Activated T-helper 1 cell treated with anti-CD3 and anti-CD28 coated beads, Interleukin-2, amount 50 U/mL, for 16 hours (primary cell): ENCODE results near the gene SUPT3H.

ENCODE experiments used
- DNase-seq, 2 donors: peaks; one replicate each; pipeline ENCODE4 v3.0.0-alpha.2; 2020; ENCODE audit warnings: low read depth in 1 of 2, low spot score in 1 of 2

Gene SUPT3H

DNA sequence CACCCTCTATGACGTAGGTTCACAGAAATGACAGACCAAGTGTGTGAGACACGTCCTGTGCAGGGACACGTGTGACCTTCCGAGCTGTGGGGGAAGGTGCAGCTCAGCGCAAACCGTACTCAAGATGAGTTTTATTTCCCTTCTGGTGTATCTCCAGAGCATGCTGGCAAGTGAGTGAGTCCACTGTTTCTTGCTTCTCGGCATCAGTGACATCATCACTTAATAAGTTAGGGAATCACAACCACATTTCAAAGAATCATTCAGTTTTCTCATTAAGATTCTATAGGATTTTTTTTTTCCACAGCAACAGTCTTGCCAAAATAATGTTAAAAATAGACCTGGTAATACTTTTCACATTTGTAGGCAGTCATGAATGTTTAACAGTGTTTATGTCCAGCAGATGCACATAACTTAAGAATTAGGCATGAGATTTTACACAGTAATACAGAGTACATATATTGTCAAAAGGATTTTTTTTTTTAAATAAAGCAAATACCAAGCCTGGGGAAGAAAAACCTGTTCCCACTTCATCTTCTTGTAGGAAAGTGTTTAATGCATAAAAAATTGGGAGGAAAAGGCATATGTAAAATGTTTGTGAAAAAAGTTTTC is 572.4 kb downstream of the SUPT3H start:
- DNase-seq, result no peak

DNA sequence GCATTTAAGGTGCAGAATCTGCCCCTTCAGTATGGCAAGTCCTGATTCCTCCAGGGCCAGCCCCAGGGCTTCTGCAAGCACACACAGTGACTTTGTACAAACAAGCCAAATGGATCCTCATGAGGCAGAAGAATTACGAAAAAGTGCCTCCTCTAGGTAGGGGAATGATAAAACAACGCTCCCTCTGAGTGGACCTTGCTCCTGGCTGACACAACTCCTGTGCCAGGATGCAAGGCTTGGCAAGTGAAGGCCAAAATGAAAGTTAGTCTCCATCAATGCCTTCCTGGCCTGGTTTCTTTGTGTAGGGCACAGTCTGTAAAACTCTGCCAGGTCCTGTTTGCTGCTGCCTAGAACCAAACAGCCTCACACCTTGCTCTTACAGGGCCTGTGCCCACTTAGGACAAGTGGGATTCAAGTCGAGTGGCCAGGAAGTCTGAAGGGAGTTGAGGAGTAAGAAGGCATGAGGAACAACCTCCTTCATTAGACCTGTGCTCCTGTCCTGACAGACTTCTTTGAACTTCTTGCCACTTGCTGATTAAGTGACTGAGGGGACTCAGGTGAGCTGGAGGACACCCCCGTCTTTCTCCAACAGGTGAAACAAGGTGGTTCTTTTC is 573.1 kb downstream of the SUPT3H start:
- no peak for DNase-seq

DNA sequence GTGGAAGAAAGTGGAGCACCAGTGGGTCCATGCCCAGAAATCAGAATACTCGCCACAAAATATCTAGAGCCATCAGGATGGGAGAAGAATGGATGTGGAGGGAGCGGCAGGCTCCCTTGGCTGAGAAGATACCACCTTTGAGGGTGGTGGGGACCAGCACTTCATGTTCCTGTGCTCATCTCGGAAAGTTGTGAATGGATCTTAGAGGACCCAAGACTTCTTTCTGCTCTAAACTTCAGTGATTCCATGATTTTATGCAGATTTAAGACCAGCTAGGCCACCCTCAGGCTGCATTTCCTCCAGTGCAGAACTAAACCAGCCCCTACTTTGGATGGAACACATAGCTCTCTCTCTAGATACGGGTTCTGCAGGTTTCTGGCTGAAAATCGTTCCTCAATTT is 573.7 kb downstream of the SUPT3H start:
- no peak for DNase-seq

DNA sequence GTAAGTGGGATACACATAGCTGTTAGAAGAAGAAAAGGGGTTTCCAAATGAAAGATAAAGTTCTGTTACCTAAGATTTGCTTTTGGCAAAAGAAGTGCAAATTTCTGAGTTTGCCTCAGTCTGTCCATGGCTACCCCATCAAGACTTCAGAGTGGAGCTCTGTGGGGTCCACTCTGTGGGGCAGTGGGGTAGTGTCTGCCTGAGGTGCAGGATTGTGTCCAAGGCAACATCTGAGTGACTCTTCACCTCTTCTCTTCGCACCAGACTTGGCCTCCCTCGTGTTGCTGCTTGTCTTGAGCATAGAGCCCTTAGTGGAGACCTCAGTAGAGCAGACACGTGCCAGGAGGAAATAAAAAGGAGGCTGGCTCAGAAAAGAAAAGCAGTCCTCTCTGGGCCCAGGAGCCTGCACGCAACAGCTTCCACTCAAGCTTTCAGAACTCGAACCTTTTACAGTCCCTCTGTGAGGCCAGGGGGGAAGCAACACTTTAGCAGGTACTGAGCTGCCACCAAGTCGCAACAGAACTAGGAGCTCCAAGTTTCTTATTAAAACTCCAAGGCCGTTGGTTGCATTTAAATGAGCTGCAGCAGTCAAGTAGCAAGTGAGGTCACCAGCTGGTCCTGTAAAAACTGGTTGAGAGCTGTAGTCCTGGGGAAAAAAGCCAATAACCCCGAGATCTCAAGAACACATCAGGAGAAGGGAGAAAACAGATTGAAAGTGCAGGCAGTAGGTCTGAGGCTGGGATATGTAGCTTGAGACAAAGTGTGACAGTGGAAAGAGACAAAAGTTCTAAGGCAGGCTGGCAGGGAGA is 576.7 kb downstream of the SUPT3H start:
- DNase-seq, result no peak

DNA sequence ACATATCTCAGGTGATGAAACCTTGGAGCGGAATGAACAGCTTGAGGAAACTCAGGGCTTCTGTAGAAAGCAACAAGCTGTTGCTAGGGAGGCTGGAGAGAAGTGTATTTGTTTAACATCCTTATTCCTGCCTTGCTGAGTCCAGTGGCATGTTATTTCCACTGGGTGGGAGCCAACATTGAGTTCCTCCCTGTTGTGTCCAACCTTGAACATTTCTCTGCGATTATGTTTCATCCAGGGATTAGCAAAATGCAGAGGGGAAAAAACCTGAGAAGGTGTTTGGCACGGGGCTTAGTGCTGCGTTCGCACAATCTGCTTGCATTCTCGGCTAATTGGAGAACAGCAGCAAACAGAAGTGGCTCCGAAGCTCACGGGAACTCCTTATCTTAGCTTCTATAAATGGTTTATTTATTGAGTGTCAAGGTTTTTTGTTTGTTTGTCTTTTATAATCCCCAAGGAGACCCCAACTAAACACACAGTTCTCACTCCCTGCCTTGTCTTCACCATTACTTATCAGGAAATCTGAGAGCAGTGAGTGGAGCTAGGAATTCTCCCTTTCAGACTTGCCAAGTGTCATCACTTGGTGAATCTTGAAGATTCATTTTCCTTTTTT is 577.5 kb downstream of the SUPT3H start:
- no peak for DNase-seq

DNA sequence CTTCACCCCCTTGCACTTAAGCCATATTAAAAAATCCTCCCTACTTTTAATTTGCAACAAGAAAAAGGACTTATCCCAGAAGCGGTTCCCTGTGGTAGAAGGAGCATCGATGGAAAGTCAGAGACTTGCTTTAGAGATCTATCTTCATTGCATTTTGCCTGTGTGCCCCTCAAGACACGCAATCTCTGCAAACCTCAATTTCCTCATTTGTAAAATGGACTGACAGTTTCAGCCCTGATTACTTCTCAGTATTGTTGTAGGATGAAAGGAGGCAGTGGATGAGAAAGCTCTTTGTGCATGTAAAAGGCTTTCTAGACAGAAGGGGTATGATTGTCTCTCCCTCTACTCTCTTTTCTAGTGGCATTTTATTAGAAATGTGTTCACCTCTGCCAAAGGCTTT is 580.0 kb downstream of the SUPT3H start:
- DNase-seq, result no peak

DNA sequence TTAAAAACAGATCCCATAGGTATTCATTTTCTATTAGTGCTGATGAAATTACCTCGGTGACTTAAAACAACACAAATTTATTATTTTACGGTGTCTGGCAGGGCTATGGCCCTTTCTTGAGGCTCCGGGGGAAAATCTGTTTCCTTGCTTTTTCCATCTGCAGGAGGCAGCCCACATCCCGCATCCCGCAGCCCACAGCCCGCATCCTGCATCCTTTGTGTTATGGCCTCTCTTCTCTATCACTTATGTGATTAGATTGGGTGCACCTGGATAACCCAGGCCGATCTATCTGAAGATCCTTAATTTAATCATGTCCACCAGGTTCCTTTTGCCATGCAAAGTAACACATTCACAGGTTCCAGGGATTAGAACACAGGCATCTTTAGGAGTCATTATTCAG is 582.4 kb downstream of the SUPT3H start:
- no peak for DNase-seq

DNA sequence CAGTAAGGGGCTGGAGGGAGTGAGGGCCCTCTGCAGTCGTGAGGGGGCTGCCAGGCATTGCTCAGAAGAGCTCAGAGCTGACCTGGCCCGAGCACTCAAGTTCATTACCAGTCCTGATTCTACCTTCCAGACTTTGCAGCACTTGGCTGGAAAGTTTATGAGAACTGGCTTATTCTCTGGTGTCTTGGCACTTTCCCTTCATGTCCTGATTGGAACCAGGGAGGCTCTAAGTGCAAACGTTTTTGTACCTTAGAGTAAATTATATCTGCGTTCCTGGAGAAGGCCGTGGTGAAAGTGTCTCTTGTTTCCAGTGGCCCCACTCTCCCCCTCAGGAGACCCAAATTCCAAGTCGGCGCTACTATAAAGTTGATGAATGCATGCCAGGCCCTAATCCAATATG is 587.9 kb downstream of the SUPT3H start:
- no peak for DNase-seq

DNA sequence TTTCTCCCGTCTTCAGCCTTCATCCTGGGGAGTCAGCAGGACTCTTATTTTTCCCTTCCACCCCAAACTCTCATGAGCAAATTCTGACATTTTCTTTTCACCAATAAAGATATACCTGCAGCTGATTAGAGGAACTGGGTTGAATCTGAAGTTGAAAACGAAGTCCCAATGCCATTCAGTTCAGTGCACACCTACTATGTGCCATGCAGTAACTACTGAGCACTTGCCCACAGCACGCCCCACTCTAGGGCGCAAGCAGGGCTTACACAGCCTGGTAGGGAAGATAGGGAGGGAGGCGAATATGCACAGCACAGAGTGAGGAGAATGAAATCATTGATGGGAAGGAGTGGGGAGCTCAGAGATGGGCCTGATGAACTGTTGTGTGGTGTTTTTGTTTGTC is 588.7 kb downstream of the SUPT3H start:
- no peak for DNase-seq

DNA sequence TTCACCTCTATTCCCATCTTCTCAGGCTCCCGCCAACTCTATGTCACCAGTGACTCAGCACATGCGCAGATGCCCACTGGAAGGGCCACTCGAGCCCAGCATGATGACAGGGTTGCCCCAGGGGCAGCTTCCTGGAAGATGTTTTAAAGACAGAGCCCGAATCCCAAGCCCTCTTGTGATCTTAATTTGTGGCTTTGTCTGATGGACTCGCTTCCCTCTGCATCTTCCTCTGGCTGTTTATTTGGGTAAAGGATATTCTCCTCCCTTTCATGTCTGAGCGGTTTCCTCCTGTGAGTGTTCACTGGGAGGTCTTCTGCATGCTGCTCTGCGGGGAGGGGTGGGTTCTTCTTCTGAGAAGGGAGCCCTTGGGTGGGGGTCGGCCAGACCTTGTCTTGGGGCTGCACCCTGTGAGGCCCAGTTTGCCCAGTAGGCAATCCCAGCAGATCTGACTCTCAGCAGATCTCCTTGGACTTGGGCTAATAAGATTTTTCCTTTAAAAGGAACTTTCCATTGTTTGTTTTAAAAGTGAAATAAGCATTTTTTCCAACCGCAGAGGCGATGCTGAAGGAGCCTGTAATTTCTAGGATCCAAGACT is 589.2 kb downstream of the SUPT3H start:
- DNase-seq, result no peak

DNA sequence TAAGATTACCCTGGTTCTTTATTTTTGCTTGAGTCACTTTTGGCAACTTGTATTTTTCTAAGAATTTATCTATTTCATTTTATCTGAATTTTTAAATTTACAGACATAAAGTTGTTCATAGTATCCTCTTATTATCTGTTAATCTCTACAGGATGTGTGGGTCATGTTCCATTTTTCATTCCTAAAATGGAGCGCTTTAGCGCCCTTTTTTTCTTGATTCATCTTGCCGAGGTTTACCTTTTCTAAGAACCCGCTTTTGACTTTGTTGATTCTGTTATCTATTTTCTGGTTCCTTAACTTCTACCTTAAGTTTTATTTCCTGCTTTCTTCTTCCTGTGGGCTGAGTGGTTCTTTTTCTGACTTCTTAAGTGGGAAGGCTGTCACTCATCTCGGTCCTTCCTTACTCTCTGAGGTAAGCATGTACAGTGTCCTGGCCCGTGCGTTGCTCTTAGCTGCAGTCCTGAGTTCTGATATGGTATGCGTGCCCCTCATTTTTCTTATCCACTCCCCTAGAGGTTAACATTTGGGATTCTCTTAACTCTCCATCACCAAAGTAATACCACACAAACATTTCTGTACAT is 590.4 kb downstream of the SUPT3H start:
- no peak for DNase-seq

DNA sequence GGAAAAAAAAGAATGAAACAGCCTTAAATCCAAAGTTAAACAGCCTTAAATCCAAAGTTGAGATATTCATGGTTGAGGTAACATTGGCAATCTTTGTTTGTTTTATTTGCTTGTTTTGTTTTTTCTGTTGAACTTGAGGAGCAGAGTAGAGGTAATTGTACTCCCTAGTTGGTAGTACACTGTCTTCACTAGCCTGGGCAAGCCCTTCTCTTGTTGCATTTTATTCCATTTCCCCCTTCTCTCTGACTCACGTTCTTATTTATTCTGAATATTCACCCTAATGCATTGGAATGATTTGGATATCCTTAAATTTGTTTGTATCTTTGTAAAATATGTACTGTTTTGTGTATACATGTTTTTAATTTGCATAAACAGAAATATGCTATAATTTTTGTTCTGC is 592.6 kb downstream of the SUPT3H start:
- DNase-seq, result no peak

DNA sequence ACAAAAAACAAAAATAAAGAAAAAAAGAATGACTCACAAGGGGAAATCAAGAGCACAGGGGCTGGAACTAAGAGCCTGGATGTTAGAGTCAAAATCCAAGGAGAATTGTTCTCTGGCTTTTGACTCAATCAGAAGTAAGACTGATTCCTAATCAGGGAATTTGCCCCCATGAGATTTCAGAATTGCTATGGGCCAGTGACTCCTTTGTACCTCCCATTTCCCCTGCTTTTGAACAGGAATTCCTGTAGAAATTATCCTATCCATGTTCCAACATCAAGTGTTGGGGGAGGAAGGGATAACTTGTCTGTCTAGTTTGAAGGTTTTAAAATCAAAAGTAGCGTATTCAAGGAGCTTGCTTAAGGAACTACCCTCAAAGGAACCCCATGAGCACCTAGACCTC is 593.5 kb downstream of the SUPT3H start:
- no peak for DNase-seq

DNA sequence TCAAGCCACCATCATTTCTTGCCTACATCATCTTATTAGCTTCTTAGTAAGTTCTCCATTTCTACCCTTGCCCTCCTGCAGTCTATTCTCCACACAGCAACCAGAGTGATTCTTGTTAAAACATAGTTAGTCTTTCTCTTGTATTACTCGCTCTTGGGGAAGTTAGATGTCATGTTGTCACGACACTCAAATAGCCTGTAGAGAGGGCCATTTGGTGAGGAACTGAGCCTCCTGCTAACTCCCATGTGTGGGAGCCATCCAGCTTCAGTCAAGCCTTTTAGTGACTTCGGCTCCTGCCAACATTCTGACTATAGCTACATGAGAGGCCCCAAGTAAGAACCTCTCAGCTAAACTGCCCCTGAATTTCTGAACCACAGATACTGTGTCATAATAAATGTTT is 594.8 kb downstream of the SUPT3H start:
- no peak for DNase-seq

DNA sequence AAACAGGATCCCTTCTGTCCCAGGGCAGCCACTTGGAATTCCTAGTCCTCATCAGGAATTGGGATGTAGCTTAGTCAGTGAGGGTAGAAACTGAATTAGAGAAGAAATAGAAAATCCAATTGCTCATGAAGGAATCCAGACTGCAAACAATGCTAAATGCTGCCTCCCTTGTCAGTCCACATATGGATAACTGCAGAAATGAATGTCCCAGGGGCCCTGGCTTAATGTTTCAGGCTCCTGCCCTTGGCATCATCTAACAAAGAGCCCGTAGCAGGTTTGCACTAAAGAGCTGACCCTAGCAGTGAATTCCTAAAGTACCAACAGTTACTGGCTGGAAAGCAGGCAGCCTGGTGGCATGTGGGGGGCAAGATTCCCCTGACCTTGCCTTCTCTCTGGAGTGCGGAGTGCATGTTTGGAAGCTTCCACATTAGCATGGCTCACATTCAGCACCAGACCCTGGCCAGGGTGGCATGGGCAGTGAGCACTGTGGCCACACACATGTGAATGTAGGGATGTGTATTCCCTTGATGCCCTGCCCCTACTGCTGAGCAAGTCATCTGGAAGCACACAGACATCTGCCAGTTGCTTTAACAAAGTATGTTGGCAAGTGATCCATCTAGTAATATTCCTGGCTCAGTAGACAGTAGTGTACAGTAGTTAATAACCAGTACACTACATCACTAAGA is 595.7 kb downstream of the SUPT3H start:
- DNase-seq, result no peak

DNA sequence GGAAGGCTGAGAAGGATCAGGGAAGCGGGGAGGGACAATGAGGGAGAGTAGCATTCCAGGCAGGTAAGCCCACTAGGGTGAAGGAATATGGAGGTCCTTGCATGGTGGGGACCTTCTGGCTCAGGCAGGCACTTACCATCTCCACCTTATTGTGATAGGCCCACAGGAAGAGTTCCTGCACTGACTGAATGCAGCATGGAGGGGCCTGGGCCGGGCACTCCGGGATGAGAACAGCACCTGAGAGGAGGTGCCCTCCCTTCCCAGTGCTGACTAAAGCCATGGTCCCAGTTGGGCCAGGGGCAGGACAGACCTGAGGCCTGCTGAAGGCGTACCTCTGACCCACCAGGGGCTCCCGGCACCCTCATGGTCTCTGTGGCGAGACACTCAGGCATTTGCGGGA is 597.6 kb downstream of the SUPT3H start:
- no peak for DNase-seq

DNA sequence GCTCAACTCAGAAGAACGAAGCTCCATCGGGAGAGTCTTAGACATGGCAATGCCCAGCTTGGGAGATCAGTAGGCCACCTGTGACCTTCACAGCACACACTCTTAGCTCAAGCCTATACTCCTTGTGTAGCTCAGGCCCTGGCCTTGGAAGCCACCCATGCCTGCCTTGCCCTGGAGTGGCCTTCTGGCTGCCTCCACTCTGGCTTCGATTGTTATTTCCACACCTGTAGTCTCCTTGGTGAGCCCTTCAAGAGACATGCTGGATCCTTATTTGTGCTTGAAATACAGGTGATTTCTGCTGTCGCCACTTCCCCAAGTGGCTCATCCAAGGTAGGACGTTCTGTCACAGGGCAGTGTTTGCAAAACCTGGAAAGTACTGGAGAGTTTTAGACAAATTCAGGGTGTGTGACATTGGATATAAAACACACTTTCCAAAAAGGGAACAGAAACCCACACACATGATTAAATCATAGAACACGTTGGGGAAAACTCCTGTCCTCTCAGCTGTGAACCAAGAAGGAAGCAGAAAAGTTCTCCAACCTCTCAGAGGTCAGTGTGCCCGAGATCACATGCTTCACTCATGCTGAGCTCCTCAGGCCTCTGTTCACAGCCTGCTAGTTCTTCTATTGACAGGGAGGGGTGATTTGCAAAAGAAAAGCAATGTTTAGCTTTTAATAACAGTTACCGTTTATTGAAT is 598.5 kb downstream of the SUPT3H start:
- no peak for DNase-seq
